Ectodermal cell (in vitro differentiated cells): Measurements from ENCODE around the gene NASP.

Experiments used
- H3K27ac ChIP-seq: 2 replicates; pipeline ENCODE4 v1.7.0; 2013; ENCODE audit warnings: mild to moderate bottlenecking, low read depth, low read length; ENCODE audit not compliant: insufficient read depth, poor library complexity, severe bottlenecking
- H3K27me3 ChIP-seq: 2 replicates; pipeline ENCODE4 v1.7.0; 2013; ENCODE audit warnings: mild to moderate bottlenecking, low read length; ENCODE audit not compliant: insufficient read depth, control insufficient read depth, poor library complexity, severe bottlenecking
- H3K36me3 ChIP-seq: one replicate; pipeline ENCODE4 v1.7.0; 2013; ENCODE audit warnings: low read length; ENCODE audit not compliant: control insufficient read depth, insufficient read depth
- H3K4me1 ChIP-seq: one replicate; pipeline ENCODE4 v1.7.0; 2013; ENCODE audit warnings: low read length; ENCODE audit not compliant: control insufficient read depth, insufficient read depth
- H3K4me3 ChIP-seq: 2 replicates; pipeline ENCODE4 v1.7.0; 2013; ENCODE audit warnings: low read depth, low read length, control low read depth; ENCODE audit not compliant: insufficient read depth
- H3K9me3 ChIP-seq: 2 replicates; pipeline ENCODE4 v1.7.0; 2013; ENCODE audit warnings: mild to moderate bottlenecking, low read length, moderate library complexity; ENCODE audit not compliant: control insufficient read depth
- WGBS, 2 experiments: methylation state at CpG; one replicate each; pipeline ENCODE4 v1.1.7; 2013; ENCODE audit warnings: missing lambda C conversion rate in 2 of 2; 5-methylcytosine and 5-hydroxymethylcytosine counted together

Gene NASP

GRCh38 chr1:45545553-45546310, 38.1 kb upstream of the NASP start:
- no peaks in the 10 kb centered on the region for H3K9me3 ChIP-seq
- H3K27me3 ChIP-seq: peaks cover 3% of the 10 kb centered on the region
- WGBS, 2 experiments: 92 to 96% methylated on average over 4 to 5 of the region's 7 CpGs
- no peak overlapping the region for H3K27ac ChIP-seq
- no peaks in the 10 kb centered on the region for H3K36me3 ChIP-seq
- H3K4me1 ChIP-seq: no peaks in the 10 kb centered on the region
- no peak overlapping the region for H3K4me3 ChIP-seq

GRCh38 chr1:45550401-45551351, 33.2 kb upstream of the NASP start, which contains the start of gene AKR1A1:
TSS of gene AKR1A1 (plus strand) at chr1:45550826. CDS start at chr1:45561795, 10,969 bp downstream.
- WGBS, 2 experiments: 6 to 7% methylated on average over 47 of the region's 47 CpGs

GRCh38 chr1:45551684-45552083, 32.2 kb upstream of the NASP start:
- WGBS, 2 experiments: 40 to 50% methylated on average over 3 of the region's 3 CpGs
- H3K36me3 ChIP-seq: peaks cover 12% of the 10 kb centered on the region
- no peak overlapping the region for H3K27ac ChIP-seq
- no peaks in the 10 kb centered on the region for H3K9me3 ChIP-seq
- H3K4me3 ChIP-seq: peak overlapping the region; percentile 50
- no peaks in the 10 kb centered on the region for H3K27me3 ChIP-seq
- H3K4me1 ChIP-seq: no peaks in the 10 kb centered on the region

More at GRCh38 chr1:45550401-45551351, 33.2 kb upstream of the NASP start, which contains the start of gene AKR1A1:
- Histone ChIP-seq H3K27me3 (no peaks in the 10 kb centered on the region), H3K9me3 (no peaks in the 10 kb centered on the region), H3K4me3 (peak within 1 kb of the TSS; percentile 50), H3K27ac (peak within 1 kb of the TSS; percentile 70), H3K4me1 (no peaks in the 10 kb centered on the region), H3K36me3 (peaks cover 12% of the 10 kb centered on the region)

- Histone ChIP-seq H3K27me3 (no peaks in the 10 kb centered on the region), H3K4me3 (no peak overlapping the region), H3K27ac (no peak overlapping the region), H3K36me3 (peaks cover 12% of the 10 kb centered on the region), H3K9me3 (no peaks in the 10 kb centered on the region), H3K4me1 (no peaks in the 10 kb centered on the region)
- 92 to 97% methylated on average over 1 of the region's 1 CpG for WGBS, 2 experiments
Measured at GRCh38 chr1:45552331-45552730, 31.5 kb upstream of the NASP start.

- Histone ChIP-seq H3K9me3 (no peaks in the 10 kb centered on the region), H3K36me3 (peaks cover 12% of the 10 kb centered on the region), H3K27ac (no peak overlapping the region), H3K4me3 (no peak overlapping the region), H3K4me1 (no peaks in the 10 kb centered on the region), H3K27me3 (no peaks in the 10 kb centered on the region)
- 91 to 93% methylated on average over 6 of the region's 6 CpGs for WGBS, 2 experiments
Measured at GRCh38 chr1:45554198-45554597, 29.6 kb upstream of the NASP start.

- H3K27me3 ChIP-seq: no peaks in the 10 kb centered on the region
- 90 to 93% methylated on average over 3 of the region's 3 CpGs for WGBS, 2 experiments
- no peak overlapping the region for H3K27ac ChIP-seq
- H3K4me1 ChIP-seq: no peaks in the 10 kb centered on the region
- H3K9me3 ChIP-seq: no peaks in the 10 kb centered on the region
- H3K36me3 ChIP-seq: peaks cover 20% of the 10 kb centered on the region
- no peak overlapping the region for H3K4me3 ChIP-seq
Measured at GRCh38 chr1:45557422-45557944, 26.4 kb upstream of the NASP start.

- no peaks in the 10 kb centered on the region for H3K4me1 ChIP-seq
- no peaks in the 10 kb centered on the region for H3K9me3 ChIP-seq
- H3K27me3 ChIP-seq: no peaks in the 10 kb centered on the region
- WGBS, 2 experiments: 95 to 100% methylated on average over 2 of the region's 2 CpGs
- peaks cover 29% of the 10 kb centered on the region for H3K36me3 ChIP-seq
- no peak overlapping the region for H3K4me3 ChIP-seq
- no peak overlapping the region for H3K27ac ChIP-seq
Measured at GRCh38 chr1:45563843-45564242, 20.0 kb upstream of the NASP start.

GRCh38 chr1:45566722-45567121, 17.1 kb upstream of the NASP start:
- no peak overlapping the region for H3K27ac ChIP-seq
- H3K36me3 ChIP-seq: peaks cover 34% of the 10 kb centered on the region
- H3K4me1 ChIP-seq: no peaks in the 10 kb centered on the region
- H3K9me3 ChIP-seq: no peaks in the 10 kb centered on the region
- WGBS, 2 experiments: 91 to 94% methylated on average over 5 of the region's 5 CpGs
- H3K4me3 ChIP-seq: no peak overlapping the region
- no peaks in the 10 kb centered on the region for H3K27me3 ChIP-seq

- 94 to 96% methylated on average over 7 of the region's 7 CpGs for WGBS, 2 experiments
- Histone ChIP-seq H3K9me3 (no peaks in the 10 kb centered on the region), H3K27me3 (no peaks in the 10 kb centered on the region), H3K4me3 (no peak overlapping the region), H3K27ac (no peak overlapping the region), H3K36me3 (peaks cover 29% of the 10 kb centered on the region), H3K4me1 (peaks cover 2% of the 10 kb centered on the region)
Measured at GRCh38 chr1:45567911-45568310, 15.9 kb upstream of the NASP start.

GRCh38 chr1:45568421-45568820, 15.4 kb upstream of the NASP start:
- Histone ChIP-seq H3K4me1 (peaks cover 4% of the 10 kb centered on the region), H3K9me3 (no peaks in the 10 kb centered on the region), H3K27ac (no peak overlapping the region), H3K4me3 (no peak overlapping the region), H3K36me3 (peaks cover 29% of the 10 kb centered on the region), H3K27me3 (no peaks in the 10 kb centered on the region)
- WGBS, 2 experiments: 94% methylated on average over 4 of the region's 4 CpGs
